Endothelial cell (in vitro differentiated cells): ENCODE data around the gene TP53RK. TPM values are rescaled to one million over a fixed set of nuclear protein-coding genes. Genes with fewer than 3 reads are reported as not detected.

Experiments
- DNase-seq: peaks from one replicate; pipeline ENCODE4 v3.0.0; 2021; ENCODE audit warnings: low spot score
- H3K27ac Mint-ChIP-seq: one replicate; pipeline ENCODE4 v1.8.0; 2021; ENCODE audit warnings: mixed read lengths, inconsistent platforms; ENCODE audit not compliant: unreplicated experiment
- H3K27me3 Mint-ChIP-seq: one replicate; pipeline ENCODE4 v1.8.0; 2021; ENCODE audit warnings: mild to moderate bottlenecking, moderate library complexity, mixed read lengths, inconsistent platforms; ENCODE audit not compliant: unreplicated experiment
- H3K36me3 Mint-ChIP-seq: one replicate; pipeline ENCODE4 v1.8.0; 2021; ENCODE audit warnings: mild to moderate bottlenecking, low read depth, mixed read lengths, inconsistent platforms; ENCODE audit not compliant: unreplicated experiment
- H3K4me1 Mint-ChIP-seq: one replicate; pipeline ENCODE4 v1.8.0; 2021; ENCODE audit warnings: mild to moderate bottlenecking, mixed read lengths, inconsistent platforms; ENCODE audit not compliant: unreplicated experiment
- H3K4me3 Mint-ChIP-seq: one replicate; pipeline ENCODE4 v1.8.0; 2021; ENCODE audit warnings: mild to moderate bottlenecking, mixed read lengths, inconsistent platforms; ENCODE audit not compliant: unreplicated experiment
- H3K9me3 Mint-ChIP-seq: one replicate; pipeline ENCODE4 v1.8.0; 2021; ENCODE audit warnings: mixed read lengths, inconsistent platforms; ENCODE audit not compliant: unreplicated experiment
- CTCF ChIP-seq: fragments of 200-600 bp; sonication (generic); IDR thresholded peaks from one replicate; pipeline ENCODE4 v1.5.0; 2021; ENCODE audit warnings: antibody characterized with exemption; ENCODE audit not compliant: unreplicated experiment
- total RNA-seq: library from RNA; stranded (reverse); fragmentation: NEBNext Ultra II Directional; extraction: Animal tissue kit (Norgen Biotek cat#: 25700); gene quantifications from one replicate; pipeline ENCODE4 v1.2.1, GENCODE V29; 2021; ENCODE audit not compliant: unreplicated experiment

TP53RK gene
- total RNA-seq, 1 donor from 2014 or later: 10.2 TPM

- Mint-ChIP-seq H3K27me3 (peaks cover 1% of the 10 kb centered on the region), H3K9me3 (no peaks in the 10 kb centered on the region), H3K4me3 (no peak overlapping the region), H3K27ac (no peak overlapping the region), H3K4me1 (no peaks in the 10 kb centered on the region), H3K36me3 (no peaks in the 10 kb centered on the region)
- TF ChIP-seq CTCF: no peak
- DNase-seq: no peak
These were observed 13.4 kb upstream of the TP53RK start for GRCh38 chr20:46702447-46703203.

- H3K4me3 Mint-ChIP-seq: no peak overlapping the region
- no peaks in the 10 kb centered on the region for H3K9me3 Mint-ChIP-seq
- TF ChIP-seq CTCF: no peak
- H3K27ac Mint-ChIP-seq: no peak overlapping the region
- H3K36me3 Mint-ChIP-seq: no peaks in the 10 kb centered on the region
- DNase-seq: no peak
- H3K27me3 Mint-ChIP-seq: peaks cover 1% of the 10 kb centered on the region
- no peaks in the 10 kb centered on the region for H3K4me1 Mint-ChIP-seq
These were observed 12.7 kb upstream of the TP53RK start for GRCh38 chr20:46701986-46702385.

- no peak for TF ChIP-seq CTCF
- Mint-ChIP-seq H3K4me3 (no peak overlapping the region), H3K4me1 (no peaks in the 10 kb centered on the region), H3K9me3 (no peaks in the 10 kb centered on the region), H3K27ac (no peak overlapping the region), H3K27me3 (peaks cover 1% of the 10 kb centered on the region), H3K36me3 (no peaks in the 10 kb centered on the region)
- DNase-seq: no peak
These were observed 12.3 kb upstream of the TP53RK start for GRCh38 chr20:46701556-46701955.

- no peaks in the 10 kb centered on the region for H3K36me3 Mint-ChIP-seq
- no peaks in the 10 kb centered on the region for H3K9me3 Mint-ChIP-seq
- TF ChIP-seq CTCF: no peak
- H3K27me3 Mint-ChIP-seq: peaks cover 1% of the 10 kb centered on the region
- H3K4me3 Mint-ChIP-seq: no peak overlapping the region
- H3K27ac Mint-ChIP-seq: no peak overlapping the region
- DNase-seq: no peak
- H3K4me1 Mint-ChIP-seq: no peaks in the 10 kb centered on the region
These were observed 11.8 kb upstream of the TP53RK start for GRCh38 chr20:46701057-46701456.

- Mint-ChIP-seq H3K4me1 (no peaks in the 10 kb centered on the region), H3K36me3 (no peaks in the 10 kb centered on the region), H3K27me3 (peaks cover 1% of the 10 kb centered on the region), H3K9me3 (no peaks in the 10 kb centered on the region), H3K27ac (no peak overlapping the region), H3K4me3 (no peak overlapping the region)
- DNase-seq: no peak
- no peak for TF ChIP-seq CTCF
These were observed 11.2 kb upstream of the TP53RK start for GRCh38 chr20:46700481-46700880.
